BE2C (cell line): ENCODE data around the gene SYCE1. TPM values are rescaled to one million over a fixed set of nuclear protein-coding genes. Genes with fewer than 3 reads are reported as not detected.
"Not testable (repeated sequence)": the region's sequence is repeated elsewhere in the genome, so short reads cannot be mapped to it uniquely, and the experiment has no call there.

Experiments used
- DNase-seq: peaks from one replicate; pipeline ENCODE4 v3.0.0-alpha.2; 2020
- H3K27me3 ChIP-seq: fragments of 250-450 bp; sonication (Bioruptor Pico); 2 replicates; pipeline ENCODE4 v1.5.1; 2020; ENCODE audit warnings: mild to moderate bottlenecking
- H3K36me3 ChIP-seq: fragments of 250-450 bp; sonication (Bioruptor Pico); 2 replicates; pipeline ENCODE4 v1.5.1; 2020; ENCODE audit warnings: mild to moderate bottlenecking
- H3K4me1 ChIP-seq: fragments of 250-450 bp; sonication (Bioruptor Pico); 2 replicates; pipeline ENCODE4 v1.5.1; 2020
- H3K4me3 ChIP-seq: 2 replicates; pipeline ENCODE4 v1.5.1; 2011; ENCODE audit warnings: low read depth, low read length
- H3K9me3 ChIP-seq: fragments of 250-450 bp; sonication (Bioruptor Pico); 2 replicates; pipeline ENCODE4 v1.5.1; 2020
- polyA plus RNA-seq: library from polyadenylated mRNA; unstranded; fragments of >200 nt; gene quantifications from one replicate; pipeline ENCODE4 v1.2.1, GENCODE V29; 2012; ENCODE audit warnings: low read depth, missing spikeins; ENCODE audit not compliant: insufficient read length, insufficient read depth
- TF ChIP-seq, protein P1 (sequence below): IDR thresholded peaks from 2 replicates; pipeline ENCODE4 v1.5.1; 2012; ENCODE audit warnings: mild to moderate bottlenecking, low read depth, low read length

SYCE1 gene, protein sequence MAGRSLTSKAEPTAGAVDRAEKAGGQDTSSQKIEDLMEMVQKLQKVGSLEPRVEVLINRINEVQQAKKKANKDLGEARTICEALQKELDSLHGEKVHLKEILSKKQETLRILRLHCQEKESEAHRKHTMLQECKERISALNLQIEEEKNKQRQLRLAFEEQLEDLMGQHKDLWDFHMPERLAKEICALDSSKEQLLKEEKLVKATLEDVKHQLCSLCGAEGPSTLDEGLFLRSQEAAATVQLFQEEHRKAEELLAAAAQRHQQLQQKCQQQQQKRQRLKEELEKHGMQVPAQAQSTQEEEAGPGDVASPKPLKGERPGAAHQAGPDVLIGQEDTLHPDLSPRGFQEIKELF
- 0.59 TPM for polyA plus RNA-seq

DNA sequence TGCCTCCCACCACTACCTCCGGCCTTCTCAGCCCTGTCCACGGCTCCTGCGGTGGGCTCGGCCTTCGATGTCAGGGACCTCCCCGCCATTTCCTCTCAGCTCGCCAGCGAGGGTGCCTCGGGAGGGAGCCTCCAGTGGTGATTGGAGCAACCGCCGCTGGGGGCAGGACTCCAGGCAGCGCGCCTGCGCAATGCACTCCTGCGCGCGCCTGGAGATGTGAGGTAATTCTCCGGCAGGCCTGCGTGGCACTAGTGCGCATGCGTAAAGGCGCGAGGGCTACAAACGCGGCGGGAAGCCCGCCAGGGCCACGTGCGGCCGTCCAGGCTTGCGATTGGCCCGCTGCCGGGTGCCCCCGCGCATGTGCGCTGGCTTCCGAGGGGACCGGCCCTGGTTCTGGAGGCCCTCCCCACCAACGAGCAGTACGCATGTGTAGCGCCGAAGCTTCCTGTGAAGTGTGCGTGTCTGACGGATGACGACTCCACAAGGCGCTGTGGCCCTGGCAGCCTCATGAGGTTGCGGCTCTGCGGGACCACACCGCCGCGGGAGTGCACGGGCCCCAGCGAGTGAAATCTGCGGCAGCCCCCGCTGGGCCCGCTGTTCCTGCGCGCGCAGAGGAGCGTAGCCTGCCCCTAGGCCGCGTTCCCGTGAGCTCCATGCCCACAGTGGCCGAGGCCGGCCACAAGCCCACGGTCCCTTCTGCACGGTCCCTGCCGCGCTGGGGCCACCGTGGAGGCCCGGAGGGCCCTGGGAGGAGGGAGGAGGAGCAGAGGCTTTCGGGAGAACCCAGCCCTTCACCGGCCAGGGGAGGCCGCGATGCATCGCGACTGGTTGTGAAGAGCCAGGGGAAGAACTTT is at the start of gene SYCE1:
Gene SYCE1, minus strand, starts transcription at position 143 of the 854 bp plus-strand sequence. Its CDS starts 54 bp downstream, at position 89.
- TF ChIP-seq, protein P1, sequence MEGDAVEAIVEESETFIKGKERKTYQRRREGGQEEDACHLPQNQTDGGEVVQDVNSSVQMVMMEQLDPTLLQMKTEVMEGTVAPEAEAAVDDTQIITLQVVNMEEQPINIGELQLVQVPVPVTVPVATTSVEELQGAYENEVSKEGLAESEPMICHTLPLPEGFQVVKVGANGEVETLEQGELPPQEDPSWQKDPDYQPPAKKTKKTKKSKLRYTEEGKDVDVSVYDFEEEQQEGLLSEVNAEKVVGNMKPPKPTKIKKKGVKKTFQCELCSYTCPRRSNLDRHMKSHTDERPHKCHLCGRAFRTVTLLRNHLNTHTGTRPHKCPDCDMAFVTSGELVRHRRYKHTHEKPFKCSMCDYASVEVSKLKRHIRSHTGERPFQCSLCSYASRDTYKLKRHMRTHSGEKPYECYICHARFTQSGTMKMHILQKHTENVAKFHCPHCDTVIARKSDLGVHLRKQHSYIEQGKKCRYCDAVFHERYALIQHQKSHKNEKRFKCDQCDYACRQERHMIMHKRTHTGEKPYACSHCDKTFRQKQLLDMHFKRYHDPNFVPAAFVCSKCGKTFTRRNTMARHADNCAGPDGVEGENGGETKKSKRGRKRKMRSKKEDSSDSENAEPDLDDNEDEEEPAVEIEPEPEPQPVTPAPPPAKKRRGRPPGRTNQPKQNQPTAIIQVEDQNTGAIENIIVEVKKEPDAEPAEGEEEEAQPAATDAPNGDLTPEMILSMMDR: no peak
- no peaks in the 10 kb centered on the region for H3K9me3 ChIP-seq
- H3K4me3 ChIP-seq: no peak within 1 kb of the TSS
- H3K36me3 ChIP-seq: no peaks in the 10 kb centered on the region
- H3K27me3 ChIP-seq: no peaks in the 10 kb centered on the region
- DNase-seq: no peak
- H3K4me1 ChIP-seq: no peaks in the 10 kb centered on the region

DNA sequence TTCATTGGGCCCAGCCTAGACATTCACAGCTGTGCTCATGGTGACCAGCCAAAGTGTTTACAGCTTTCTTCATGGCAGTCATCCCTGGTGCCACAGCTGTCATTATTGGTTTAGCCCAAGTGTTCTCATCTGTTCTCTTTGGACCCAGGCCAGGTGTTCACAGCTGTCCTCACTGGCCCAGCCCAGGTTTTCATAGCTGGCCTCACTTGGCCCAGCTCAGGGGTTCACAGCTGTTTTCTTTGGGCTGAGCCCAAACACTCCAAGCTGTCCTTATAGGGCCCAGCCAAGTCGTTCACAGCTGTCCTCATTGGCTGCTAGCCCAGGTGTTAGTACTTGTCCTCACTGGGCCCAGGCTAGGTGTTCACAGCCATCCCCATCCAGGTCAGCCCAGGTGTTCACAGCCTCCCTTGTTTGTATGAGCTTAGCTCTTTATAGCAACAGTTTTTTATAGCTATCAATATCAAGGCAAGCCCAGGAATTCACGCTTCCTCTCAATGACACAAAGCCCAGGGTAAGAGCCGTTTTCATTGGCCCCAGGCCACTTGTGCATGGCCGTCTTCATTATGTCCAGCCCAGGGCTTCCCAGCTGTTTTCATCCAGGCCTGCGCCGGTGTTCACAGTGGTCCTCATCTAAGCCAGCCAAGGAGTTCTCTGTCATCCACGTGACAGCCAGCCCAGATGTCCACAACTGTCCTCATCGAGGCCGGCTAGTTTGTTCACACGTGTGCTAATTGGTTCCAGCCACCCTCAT is 49.6 kb upstream of the SYCE1 start:
- H3K9me3 ChIP-seq: no peaks in the 10 kb centered on the region
- H3K4me3 ChIP-seq: no peak overlapping the region
- no peaks in the 10 kb centered on the region for H3K36me3 ChIP-seq
- no peak for DNase-seq
- TF ChIP-seq, protein P1: no peak
- no peaks in the 10 kb centered on the region for H3K27me3 ChIP-seq
- no peaks in the 10 kb centered on the region for H3K4me1 ChIP-seq

DNA sequence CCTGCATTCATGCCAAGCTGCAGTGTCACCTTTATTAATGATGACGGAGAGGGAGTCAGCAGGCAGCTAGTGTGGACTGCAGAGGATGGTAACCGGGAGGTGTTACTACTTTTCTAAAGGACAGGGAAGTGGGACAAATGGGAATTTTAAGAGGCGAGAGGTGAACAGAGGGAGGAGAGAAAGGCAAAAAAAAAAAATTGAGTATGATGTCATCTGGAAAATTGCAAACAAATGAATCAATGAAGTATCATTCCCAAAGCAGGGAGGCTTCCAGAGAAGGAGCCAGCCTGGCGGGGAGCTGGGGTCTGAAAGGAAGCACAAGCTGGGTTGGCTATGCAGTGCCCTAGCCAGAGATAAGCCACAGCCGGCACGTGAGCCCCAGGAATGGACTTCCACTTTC is 48.3 kb upstream of the SYCE1 start:
- TF ChIP-seq, protein P1: no peak
- H3K9me3 ChIP-seq: no peaks in the 10 kb centered on the region

DNA sequence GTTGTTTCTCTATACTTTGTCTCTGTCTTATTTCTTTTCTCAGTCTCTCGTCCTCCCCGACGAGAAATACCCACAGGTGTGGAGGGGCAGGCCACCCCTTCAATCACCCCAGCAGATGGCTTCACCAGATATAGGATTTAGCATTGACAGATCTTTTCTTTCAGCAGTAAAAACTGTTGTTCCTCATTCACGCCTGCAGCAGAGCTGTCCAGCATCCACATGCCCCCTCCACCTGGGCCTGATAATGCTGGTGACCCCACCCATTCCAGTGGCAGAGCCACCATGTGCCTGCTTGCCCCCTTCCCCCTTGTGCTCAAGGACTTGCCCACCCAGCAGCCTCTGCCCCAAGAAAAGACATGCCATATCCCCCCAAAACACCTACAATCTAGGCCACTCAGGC is 45.7 kb upstream of the SYCE1 start:
- H3K27me3 ChIP-seq: no peaks in the 10 kb centered on the region
- TF ChIP-seq, protein P1: no peak
- DNase-seq: no peak
- H3K36me3 ChIP-seq: no peaks in the 10 kb centered on the region
- no peaks in the 10 kb centered on the region for H3K9me3 ChIP-seq
- H3K4me3 ChIP-seq: no peak overlapping the region
- no peaks in the 10 kb centered on the region for H3K4me1 ChIP-seq

More for the DNA sequence above, 48.3 kb upstream of the SYCE1 start:
- Histone ChIP-seq H3K36me3 (no peaks in the 10 kb centered on the region), H3K4me1 (no peaks in the 10 kb centered on the region), H3K27me3 (no peaks in the 10 kb centered on the region), H3K4me3 (no peak overlapping the region)
- no peak for DNase-seq

DNA sequence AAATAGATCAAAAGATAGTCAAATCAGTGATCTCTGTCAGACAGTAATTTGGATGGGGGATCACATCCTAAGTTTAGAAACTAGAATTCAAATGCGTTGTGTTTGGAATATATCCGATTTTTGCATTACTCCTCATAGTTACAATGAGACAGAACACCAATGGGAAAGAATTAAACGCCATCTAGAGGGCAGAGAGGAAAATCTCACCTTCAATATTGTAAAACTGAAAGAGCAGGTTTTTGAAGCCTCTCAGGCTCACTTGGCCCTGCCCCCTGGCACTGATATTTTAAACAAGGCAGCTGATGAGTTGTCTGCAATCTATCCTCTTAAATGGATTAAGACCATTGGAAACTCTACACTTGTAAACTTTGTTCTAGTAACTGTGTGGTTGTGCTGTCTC is 43.5 kb upstream of the SYCE1 start:
- no peaks in the 10 kb centered on the region for H3K27me3 ChIP-seq
- H3K4me1 ChIP-seq: no peaks in the 10 kb centered on the region
- H3K36me3 ChIP-seq: no peaks in the 10 kb centered on the region
- H3K4me3 ChIP-seq: no peak overlapping the region
- TF ChIP-seq, protein P1: no peak
- no peaks in the 10 kb centered on the region for H3K9me3 ChIP-seq
- DNase-seq: no peak

DNA sequence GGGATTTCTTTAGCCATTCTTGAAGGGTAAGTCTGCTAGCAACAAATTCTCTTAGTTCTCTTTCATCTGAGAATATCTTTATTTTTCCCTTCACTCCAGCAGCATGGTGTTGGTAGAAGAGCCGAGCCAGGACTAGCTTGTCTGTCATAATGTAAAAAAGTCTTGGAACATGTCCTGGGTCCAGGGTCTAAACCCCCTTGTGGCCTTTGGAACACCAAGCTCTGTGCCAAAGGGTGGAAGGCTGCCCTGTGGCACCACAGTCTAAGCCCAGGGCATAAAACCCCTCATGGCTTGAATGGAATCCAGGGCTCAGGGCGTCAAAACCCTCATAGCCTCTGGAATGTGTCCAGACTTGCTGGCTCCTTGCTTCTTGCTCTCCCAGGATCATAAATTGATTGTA is 38.1 kb upstream of the SYCE1 start:
- not testable (repeated sequence) for H3K4me1 ChIP-seq, H3K27me3 ChIP-seq, H3K9me3 ChIP-seq, DNase-seq, H3K36me3 ChIP-seq, H3K4me3 ChIP-seq
